Measurements from ENCODE around the gene C11orf24. TPM values are rescaled to one million over a fixed set of nuclear protein-coding genes. Genes with fewer than 3 reads are reported as not detected.

C11orf24 gene
- total and polyA plus RNA-seq, 2 experiments from 2014 or later: 19.2 to 35.3 TPM

DNA sequence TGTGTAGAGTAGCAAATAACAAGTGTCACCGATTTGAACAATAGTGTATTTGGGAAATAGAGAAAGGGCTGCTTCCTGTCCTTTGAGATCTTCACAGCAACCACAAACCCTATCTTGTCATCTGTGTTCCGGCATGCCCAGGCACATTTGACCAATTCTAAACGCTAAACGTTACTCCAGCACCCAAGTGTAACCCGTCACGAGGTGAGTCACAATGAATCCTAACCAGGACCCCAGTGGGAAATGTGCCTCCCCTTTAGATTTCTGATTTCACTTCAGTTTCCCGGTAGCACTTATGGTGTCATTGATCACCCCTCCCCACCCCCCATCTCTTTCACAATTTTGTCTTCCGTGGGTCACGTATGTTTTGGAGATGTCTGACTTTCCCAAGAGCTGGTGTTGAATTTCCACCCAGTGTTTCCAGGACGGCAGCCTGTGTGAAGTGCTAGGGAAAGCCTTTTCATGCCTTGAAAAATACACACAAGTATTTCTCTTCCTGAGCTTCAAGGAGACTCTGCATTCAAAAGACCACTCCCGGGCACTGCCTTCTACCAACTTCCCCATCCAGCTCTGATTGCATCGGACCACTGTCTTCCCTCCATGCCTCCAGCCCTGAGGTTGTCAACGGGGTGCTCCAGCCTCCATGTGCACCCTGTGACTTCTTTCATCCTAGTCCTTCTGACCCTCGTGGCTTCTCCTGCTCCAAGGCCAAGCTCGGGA lies 10.5 kb upstream of the C11orf24 start:
- TF ChIP-seq, protein P1, sequence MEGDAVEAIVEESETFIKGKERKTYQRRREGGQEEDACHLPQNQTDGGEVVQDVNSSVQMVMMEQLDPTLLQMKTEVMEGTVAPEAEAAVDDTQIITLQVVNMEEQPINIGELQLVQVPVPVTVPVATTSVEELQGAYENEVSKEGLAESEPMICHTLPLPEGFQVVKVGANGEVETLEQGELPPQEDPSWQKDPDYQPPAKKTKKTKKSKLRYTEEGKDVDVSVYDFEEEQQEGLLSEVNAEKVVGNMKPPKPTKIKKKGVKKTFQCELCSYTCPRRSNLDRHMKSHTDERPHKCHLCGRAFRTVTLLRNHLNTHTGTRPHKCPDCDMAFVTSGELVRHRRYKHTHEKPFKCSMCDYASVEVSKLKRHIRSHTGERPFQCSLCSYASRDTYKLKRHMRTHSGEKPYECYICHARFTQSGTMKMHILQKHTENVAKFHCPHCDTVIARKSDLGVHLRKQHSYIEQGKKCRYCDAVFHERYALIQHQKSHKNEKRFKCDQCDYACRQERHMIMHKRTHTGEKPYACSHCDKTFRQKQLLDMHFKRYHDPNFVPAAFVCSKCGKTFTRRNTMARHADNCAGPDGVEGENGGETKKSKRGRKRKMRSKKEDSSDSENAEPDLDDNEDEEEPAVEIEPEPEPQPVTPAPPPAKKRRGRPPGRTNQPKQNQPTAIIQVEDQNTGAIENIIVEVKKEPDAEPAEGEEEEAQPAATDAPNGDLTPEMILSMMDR (IDR thresholded peaks at IDR 0.05; ENCODE audit: low read depth, low read length): no peak
- Histone ChIP-seq H3K27me3 (no peaks in the 10 kb centered on the region), H3K4me3 (no peak overlapping the region), H3K27ac (no peak overlapping the region), H3K4me1 (ENCODE audit: low read depth) (no peaks in the 10 kb centered on the region), H3K36me3 (no peaks in the 10 kb centered on the region), H3K9me3 (ENCODE audit: low read depth) (no peaks in the 10 kb centered on the region)
- no peak for DNase-seq (ENCODE audit: low read depth in 1 of 2, low spot score in 1 of 2)

GRCh38 chr11:68279676-68280075 lies 7.9 kb upstream of the C11orf24 start:
- TF ChIP-seq, protein P1 (IDR thresholded peaks at IDR 0.05; ENCODE audit: low read depth, low read length): no peak
- no peaks in the 10 kb centered on the region for H3K4me1 ChIP-seq (ENCODE audit: low read depth)
- no peak for DNase-seq (ENCODE audit: low read depth in 1 of 2, low spot score in 1 of 2)
- no peak overlapping the region for H3K27ac ChIP-seq
- no peak overlapping the region for H3K4me3 ChIP-seq
- no peaks in the 10 kb centered on the region for H3K27me3 ChIP-seq
- H3K9me3 ChIP-seq (ENCODE audit: low read depth): no peaks in the 10 kb centered on the region
- no peaks in the 10 kb centered on the region for H3K36me3 ChIP-seq

GRCh38 chr11:68276861-68277260 lies 5.1 kb upstream of the C11orf24 start:
- DNase-seq (ENCODE audit: low read depth in 1 of 2, low spot score in 1 of 2): no peak
- Histone ChIP-seq H3K9me3 (ENCODE audit: low read depth) (no peaks in the 10 kb centered on the region), H3K4me1 (ENCODE audit: low read depth) (no peaks in the 10 kb centered on the region), H3K27me3 (no peaks in the 10 kb centered on the region), H3K27ac (no peak overlapping the region), H3K4me3 (no peak overlapping the region), H3K36me3 (no peaks in the 10 kb centered on the region)
- TF ChIP-seq, protein P1 (IDR thresholded peaks at IDR 0.05; ENCODE audit: low read depth, low read length): no peak

DNA sequence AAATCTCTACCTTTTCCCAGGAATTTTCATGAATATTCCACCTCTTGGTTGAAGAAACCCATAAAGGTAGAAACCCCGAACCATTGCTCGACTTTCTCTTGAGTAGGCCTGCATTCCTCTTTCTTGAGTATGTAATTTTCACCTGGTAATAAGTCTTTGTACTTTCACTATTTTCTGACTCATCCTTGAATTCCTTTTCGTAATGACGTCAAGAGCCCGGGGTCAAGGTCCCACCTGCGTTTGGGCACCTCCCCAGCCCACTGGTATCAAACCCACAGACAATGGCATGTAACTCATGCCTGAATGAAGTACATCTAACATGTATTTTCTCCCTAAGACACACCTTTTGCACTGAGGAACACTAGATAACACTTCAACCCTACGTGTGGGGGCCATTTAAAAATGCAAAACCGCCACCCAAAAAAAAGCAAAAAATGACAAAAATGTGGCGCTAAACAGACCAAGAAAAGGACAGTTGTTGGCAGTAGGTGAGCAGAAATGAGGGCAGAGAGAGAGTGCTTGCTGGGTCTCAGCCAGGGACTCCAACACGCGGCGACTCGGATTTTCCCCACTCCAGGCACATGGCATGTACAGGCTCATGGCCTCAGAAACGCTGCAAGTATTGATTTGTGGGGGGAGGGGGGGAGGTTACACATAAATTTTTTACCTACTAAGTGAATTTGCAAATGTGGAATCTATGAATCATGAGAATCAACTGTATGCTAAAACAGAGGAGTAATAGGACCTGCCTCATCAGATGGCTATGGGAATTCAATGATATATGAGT lies 4.1 kb upstream of the C11orf24 start:
- no peak for DNase-seq (ENCODE audit: low read depth in 1 of 2, low spot score in 1 of 2)
- H3K36me3 ChIP-seq: no peaks in the 10 kb centered on the region
- H3K27me3 ChIP-seq: no peaks in the 10 kb centered on the region
- no peak overlapping the region for H3K4me3 ChIP-seq
- no peaks in the 10 kb centered on the region for H3K9me3 ChIP-seq (ENCODE audit: low read depth)
- H3K4me1 ChIP-seq (ENCODE audit: low read depth): peaks cover under 1% of the 10 kb centered on the region
- H3K27ac ChIP-seq: no peak overlapping the region
- TF ChIP-seq, protein P1 (IDR thresholded peaks at IDR 0.05; ENCODE audit: low read depth, low read length): no peak

GRCh38 chr11:68274306-68274705 lies 2.5 kb upstream of the C11orf24 start:
- Histone ChIP-seq H3K4me1 (ENCODE audit: low read depth) (peaks cover 6% of the 10 kb centered on the region), H3K27me3 (no peaks in the 10 kb centered on the region), H3K27ac (peak overlapping the region; percentile 51)

More at GRCh38 chr11:68274306-68274705, 2.5 kb upstream of the C11orf24 start:
- Histone ChIP-seq H3K9me3 (ENCODE audit: low read depth) (no peaks in the 10 kb centered on the region), H3K36me3 (no peaks in the 10 kb centered on the region), H3K4me3 (no peak overlapping the region)
- TF ChIP-seq, protein P1 (IDR thresholded peaks at IDR 0.05; ENCODE audit: low read depth, low read length): no peak
- DNase-seq (ENCODE audit: low read depth in 1 of 2, low spot score in 1 of 2): no peak
